ENCODE measurements around the gene PRKCH.

Gene PRKCH

GRCh38 chr14:61476754-61477410 is 155.5 kb downstream of the PRKCH start:
- TF ChIP-seq, protein P1, sequence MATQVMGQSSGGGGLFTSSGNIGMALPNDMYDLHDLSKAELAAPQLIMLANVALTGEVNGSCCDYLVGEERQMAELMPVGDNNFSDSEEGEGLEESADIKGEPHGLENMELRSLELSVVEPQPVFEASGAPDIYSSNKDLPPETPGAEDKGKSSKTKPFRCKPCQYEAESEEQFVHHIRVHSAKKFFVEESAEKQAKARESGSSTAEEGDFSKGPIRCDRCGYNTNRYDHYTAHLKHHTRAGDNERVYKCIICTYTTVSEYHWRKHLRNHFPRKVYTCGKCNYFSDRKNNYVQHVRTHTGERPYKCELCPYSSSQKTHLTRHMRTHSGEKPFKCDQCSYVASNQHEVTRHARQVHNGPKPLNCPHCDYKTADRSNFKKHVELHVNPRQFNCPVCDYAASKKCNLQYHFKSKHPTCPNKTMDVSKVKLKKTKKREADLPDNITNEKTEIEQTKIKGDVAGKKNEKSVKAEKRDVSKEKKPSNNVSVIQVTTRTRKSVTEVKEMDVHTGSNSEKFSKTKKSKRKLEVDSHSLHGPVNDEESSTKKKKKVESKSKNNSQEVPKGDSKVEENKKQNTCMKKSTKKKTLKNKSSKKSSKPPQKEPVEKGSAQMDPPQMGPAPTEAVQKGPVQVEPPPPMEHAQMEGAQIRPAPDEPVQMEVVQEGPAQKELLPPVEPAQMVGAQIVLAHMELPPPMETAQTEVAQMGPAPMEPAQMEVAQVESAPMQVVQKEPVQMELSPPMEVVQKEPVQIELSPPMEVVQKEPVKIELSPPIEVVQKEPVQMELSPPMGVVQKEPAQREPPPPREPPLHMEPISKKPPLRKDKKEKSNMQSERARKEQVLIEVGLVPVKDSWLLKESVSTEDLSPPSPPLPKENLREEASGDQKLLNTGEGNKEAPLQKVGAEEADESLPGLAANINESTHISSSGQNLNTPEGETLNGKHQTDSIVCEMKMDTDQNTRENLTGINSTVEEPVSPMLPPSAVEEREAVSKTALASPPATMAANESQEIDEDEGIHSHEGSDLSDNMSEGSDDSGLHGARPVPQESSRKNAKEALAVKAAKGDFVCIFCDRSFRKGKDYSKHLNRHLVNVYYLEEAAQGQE (IDR thresholded peaks at IDR 0.05; ENCODE audit: insufficient read depth in 1 of 2, low read depth in 2 of 2, low read length in 2 of 2) = peak in 1 of 2 experiments; percentile 43; a peak in 1 of 4 replicates
- 0 out of 2 replicates have a peak, but pooled peaks have one; percentile 20 for TF ChIP-seq TAF1 (IDR thresholded peaks at IDR 0.05; ENCODE audit: borderline replicate concordance, insufficient read depth, low read length)
- TF ChIP-seq POLR2AphosphoS5 (IDR thresholded peaks at IDR 0.05; ENCODE audit: low read depth, low read length) = no peak
- peak; percentile 24 for TF ChIP-seq FOXP2 (optimal IDR thresholded peaks at IDR 0.05; ENCODE audit: borderline replicate concordance, extremely low read depth, extremely low read length, insufficient read depth)
- 0 out of 2 replicates have a peak, but pooled peaks have one; percentile 57 for TF ChIP-seq SIN3A (IDR thresholded peaks at IDR 0.05; ENCODE audit: borderline replicate concordance, insufficient read depth, low read length)

GRCh38 chr14:61477712-61478462 is 156.5 kb downstream of the PRKCH start:
- TF ChIP-seq FOXP2 (optimal IDR thresholded peaks at IDR 0.05; ENCODE audit: borderline replicate concordance, extremely low read depth, extremely low read length, insufficient read depth) (no peak), SIN3A (IDR thresholded peaks at IDR 0.05; ENCODE audit: borderline replicate concordance, insufficient read depth, low read length) (no peak), TAF1 (IDR thresholded peaks at IDR 0.05; ENCODE audit: borderline replicate concordance, insufficient read depth, low read length) (no peak), POLR2AphosphoS5 (IDR thresholded peaks at IDR 0.05; ENCODE audit: low read depth, low read length) (no peak)
- TF ChIP-seq, protein P1 (IDR thresholded peaks at IDR 0.05; ENCODE audit: insufficient read depth in 1 of 2, low read depth in 2 of 2, low read length in 2 of 2) = no peak

GRCh38 chr14:61478971-61479473 is 157.6 kb downstream of the PRKCH start:
- no peak for TF ChIP-seq SIN3A (IDR thresholded peaks at IDR 0.05; ENCODE audit: borderline replicate concordance, insufficient read depth, low read length)
- TF ChIP-seq TAF1 (IDR thresholded peaks at IDR 0.05; ENCODE audit: borderline replicate concordance, insufficient read depth, low read length) = no peak
- TF ChIP-seq, protein P1 (IDR thresholded peaks at IDR 0.05; ENCODE audit: insufficient read depth in 1 of 2, low read depth in 2 of 2, low read length in 2 of 2) = no peak
- no peak for TF ChIP-seq POLR2AphosphoS5 (IDR thresholded peaks at IDR 0.05; ENCODE audit: low read depth, low read length)
- no peak for TF ChIP-seq FOXP2 (optimal IDR thresholded peaks at IDR 0.05; ENCODE audit: borderline replicate concordance, extremely low read depth, extremely low read length, insufficient read depth)

- TF ChIP-seq FOXP2 (optimal IDR thresholded peaks at IDR 0.05; ENCODE audit: borderline replicate concordance, extremely low read depth, extremely low read length, insufficient read depth) = no peak
- TF ChIP-seq, protein P1 (IDR thresholded peaks at IDR 0.05; ENCODE audit: insufficient read depth in 1 of 2, low read depth in 2 of 2, low read length in 2 of 2) = no peak
- no peak for TF ChIP-seq TAF1 (IDR thresholded peaks at IDR 0.05; ENCODE audit: borderline replicate concordance, insufficient read depth, low read length)
- TF ChIP-seq SIN3A (IDR thresholded peaks at IDR 0.05; ENCODE audit: borderline replicate concordance, insufficient read depth, low read length) = no peak
- TF ChIP-seq POLR2AphosphoS5 (IDR thresholded peaks at IDR 0.05; ENCODE audit: low read depth, low read length) = no peak
These were observed 158.5 kb downstream of the PRKCH start for GRCh38 chr14:61479746-61480502.
